GM19468 (cell line): Measurements from ENCODE around the gene CDH23.

ENCODE experiments used
- ATAC-seq: cut with Tn5 transposase; IDR thresholded peaks from one replicate; pipeline ENCODE4 v1.9.1; 2021; ENCODE audit warnings: mild to moderate bottlenecking, moderate library complexity, moderate number of reproducible peaks; ENCODE audit not compliant: unreplicated experiment; ENCODE audit errors: extremely low read depth

The CDH23 gene

GRCh38 chr10:71547312-71547711 is 150.6 kb downstream of the CDH23 start:
- no peak for ATAC-seq

GRCh38 chr10:71547876-71548846 is 151.4 kb downstream of the CDH23 start:
- no peak for ATAC-seq

GRCh38 chr10:71549766-71550533 is 153.2 kb downstream of the CDH23 start:
- no peak for ATAC-seq

- ATAC-seq: no peak
Measured at GRCh38 chr10:71550628-71551027, 153.9 kb downstream of the CDH23 start.

GRCh38 chr10:71551970-71552369 is 155.2 kb downstream of the CDH23 start:
- ATAC-seq: no peak

- ATAC-seq: no peak
Measured at GRCh38 chr10:71553432-71553831, 156.7 kb downstream of the CDH23 start.

- ATAC-seq: no peak
Measured at GRCh38 chr10:71554671-71555070, 158.0 kb downstream of the CDH23 start.

GRCh38 chr10:71555087-71555723 is 158.5 kb downstream of the CDH23 start:
- no peak for ATAC-seq

GRCh38 chr10:71555724-71556119 is 159.0 kb downstream of the CDH23 start:
- no peak for ATAC-seq

GRCh38 chr10:71558991-71559390 is 162.3 kb downstream of the CDH23 start:
- no peak for ATAC-seq

- no peak for ATAC-seq
Measured at GRCh38 chr10:71561003-71561574, 164.4 kb downstream of the CDH23 start.

GRCh38 chr10:71562181-71562580 is 165.5 kb downstream of the CDH23 start:
- ATAC-seq: no peak

GRCh38 chr10:71562904-71563303 is 166.2 kb downstream of the CDH23 start:
- no peak for ATAC-seq

- no peak for ATAC-seq
Measured at GRCh38 chr10:71564194-71564820, 167.6 kb downstream of the CDH23 start.

- no peak for ATAC-seq
Measured at GRCh38 chr10:71565284-71566000, 168.7 kb downstream of the CDH23 start.

- ATAC-seq: no peak
Measured at GRCh38 chr10:71567006-71567405, 170.3 kb downstream of the CDH23 start.

GRCh38 chr10:71568896-71569492 is 172.3 kb downstream of the CDH23 start:
- no peak for ATAC-seq

- no peak for ATAC-seq
Measured at GRCh38 chr10:71569775-71570588, 173.3 kb downstream of the CDH23 start.
